Rectal smooth muscle tissue (tissue), 1 donor: ENCODE data around the gene RAB20.

Experiments used
- H3K27ac ChIP-seq: one replicate; pipeline ENCODE4 v1.7.0; 2013; ENCODE audit warnings: low read depth, low read length, inconsistent platforms
- H3K27me3 ChIP-seq: one replicate; pipeline ENCODE4 v1.7.0; 2013; ENCODE audit warnings: low read length; ENCODE audit not compliant: control insufficient read depth, insufficient read depth
- H3K36me3 ChIP-seq: one replicate; pipeline ENCODE4 v1.7.0; 2013; ENCODE audit warnings: low read length; ENCODE audit not compliant: control insufficient read depth, insufficient read depth
- H3K4me1 ChIP-seq: one replicate; pipeline ENCODE4 v1.7.0; 2013; ENCODE audit warnings: low read length; ENCODE audit not compliant: control insufficient read depth, insufficient read depth
- H3K4me3 ChIP-seq: one replicate; pipeline ENCODE4 v1.7.0; 2013; ENCODE audit warnings: low read length
- H3K9ac ChIP-seq: one replicate; pipeline ENCODE4 v1.7.0; 2013; ENCODE audit warnings: low read length

RAB20 gene

GRCh38 chr13:110531100-110531499, 30.4 kb downstream of the RAB20 start:
- Histone ChIP-seq H3K27me3 (no peaks in the 10 kb centered on the region), H3K4me3 (no peak overlapping the region), H3K4me1 (no peaks in the 10 kb centered on the region), H3K27ac (no peak overlapping the region), H3K36me3 (no peaks in the 10 kb centered on the region), H3K9ac (no peak overlapping the region)

DNA sequence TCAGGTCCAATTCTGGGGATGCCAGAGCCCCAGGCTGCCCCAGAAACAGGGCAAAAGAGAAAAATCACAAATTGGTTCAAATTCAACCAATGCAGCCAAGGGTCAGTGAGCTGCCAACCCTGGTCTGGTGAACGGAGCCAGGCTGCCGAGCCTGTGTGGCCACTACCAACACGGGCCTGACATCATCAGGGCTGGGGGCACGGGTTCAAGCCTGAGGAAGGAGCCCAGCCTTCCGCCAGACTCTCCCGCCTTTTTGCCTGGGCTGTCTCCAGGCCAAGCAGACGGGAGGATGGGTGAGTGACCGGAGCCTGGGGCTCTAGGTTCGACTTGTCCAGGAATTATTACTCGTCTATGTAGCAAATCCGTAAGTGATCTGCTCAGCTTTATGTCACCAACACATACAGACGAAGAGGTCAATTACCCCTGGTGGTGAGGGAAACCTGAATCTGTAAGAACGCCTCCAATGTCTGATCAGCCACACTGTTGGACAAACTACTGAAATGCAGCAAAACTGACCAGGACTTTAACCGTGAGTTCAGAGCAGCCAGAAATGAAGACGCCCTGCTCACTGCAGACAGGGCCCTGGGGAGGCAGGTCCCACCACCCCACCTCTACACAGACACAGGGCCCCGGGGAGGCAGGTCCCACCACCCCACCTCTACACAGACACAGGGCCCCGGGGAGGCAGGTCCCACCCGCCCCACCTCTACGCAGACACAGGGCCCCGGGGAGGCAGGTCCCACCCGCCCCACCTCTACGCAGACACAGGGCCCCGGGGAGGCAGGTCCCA, 31.8 kb downstream of the RAB20 start:
- no peak overlapping the region for H3K4me3 ChIP-seq
- no peaks in the 10 kb centered on the region for H3K27me3 ChIP-seq
- no peaks in the 10 kb centered on the region for H3K36me3 ChIP-seq
- no peak overlapping the region for H3K9ac ChIP-seq
- H3K4me1 ChIP-seq, result no peaks in the 10 kb centered on the region
- H3K27ac ChIP-seq, result no peak overlapping the region

GRCh38 chr13:110528911-110529310, 32.6 kb downstream of the RAB20 start:
- H3K4me1 ChIP-seq, result peaks cover 4% of the 10 kb centered on the region
- no peaks in the 10 kb centered on the region for H3K27me3 ChIP-seq
- H3K4me3 ChIP-seq, result no peak overlapping the region
- H3K36me3 ChIP-seq, result no peaks in the 10 kb centered on the region
- H3K27ac ChIP-seq, result no peak overlapping the region
- no peak overlapping the region for H3K9ac ChIP-seq

GRCh38 chr13:110528371-110528770, 33.2 kb downstream of the RAB20 start:
- Histone ChIP-seq H3K4me3 (no peak overlapping the region), H3K4me1 (peaks cover 4% of the 10 kb centered on the region), H3K27ac (no peak overlapping the region), H3K27me3 (no peaks in the 10 kb centered on the region), H3K9ac (no peak overlapping the region), H3K36me3 (no peaks in the 10 kb centered on the region)

- Histone ChIP-seq H3K9ac (no peak overlapping the region), H3K27ac (no peak overlapping the region), H3K36me3 (no peaks in the 10 kb centered on the region), H3K4me1 (peaks cover 6% of the 10 kb centered on the region), H3K4me3 (peak overlapping the region; percentile 5), H3K27me3 (no peaks in the 10 kb centered on the region)
Measured at GRCh38 chr13:110525328-110526319, 35.9 kb downstream of the RAB20 start.

DNA sequence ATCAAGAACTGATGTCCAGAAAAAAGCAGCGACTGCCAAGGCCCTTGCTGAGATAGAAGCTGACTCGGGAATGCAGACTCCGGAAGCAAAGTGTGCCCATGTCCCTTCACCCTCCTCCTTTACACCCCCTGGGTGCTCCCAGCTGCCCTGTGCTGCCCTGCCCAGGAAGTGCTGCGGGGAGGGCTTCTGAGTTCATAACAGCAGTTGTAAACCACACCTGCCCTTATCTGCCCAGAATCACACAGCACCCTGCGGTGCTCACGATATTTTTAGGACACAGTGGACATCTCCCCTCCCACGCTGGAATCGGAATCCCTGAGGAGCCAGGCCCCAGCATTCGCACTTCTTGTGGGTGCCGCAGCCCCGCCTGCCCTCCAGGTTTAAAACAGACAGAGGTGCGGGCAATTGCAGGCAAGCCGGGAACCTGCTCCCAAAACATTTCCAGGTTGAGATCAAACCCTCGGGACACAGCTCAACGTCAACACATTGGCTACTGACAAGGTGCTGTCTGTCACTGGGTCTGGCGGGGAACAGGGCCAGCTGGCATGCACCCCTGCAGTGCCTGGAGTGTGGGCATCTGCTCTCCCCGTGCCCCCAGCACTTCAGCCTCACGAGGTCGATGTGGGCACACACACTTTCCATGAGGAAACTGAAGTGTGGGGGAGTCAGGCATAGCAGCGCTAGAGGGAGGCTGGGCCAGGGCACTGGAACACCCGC, 36.8 kb downstream of the RAB20 start:
- H3K4me1 ChIP-seq, result peaks cover 8% of the 10 kb centered on the region
- H3K27ac ChIP-seq, result peak overlapping the region; percentile 25
- no peaks in the 10 kb centered on the region for H3K36me3 ChIP-seq
- no peaks in the 10 kb centered on the region for H3K27me3 ChIP-seq
- peak overlapping the region; percentile 4 for H3K4me3 ChIP-seq
- no peak overlapping the region for H3K9ac ChIP-seq

DNA sequence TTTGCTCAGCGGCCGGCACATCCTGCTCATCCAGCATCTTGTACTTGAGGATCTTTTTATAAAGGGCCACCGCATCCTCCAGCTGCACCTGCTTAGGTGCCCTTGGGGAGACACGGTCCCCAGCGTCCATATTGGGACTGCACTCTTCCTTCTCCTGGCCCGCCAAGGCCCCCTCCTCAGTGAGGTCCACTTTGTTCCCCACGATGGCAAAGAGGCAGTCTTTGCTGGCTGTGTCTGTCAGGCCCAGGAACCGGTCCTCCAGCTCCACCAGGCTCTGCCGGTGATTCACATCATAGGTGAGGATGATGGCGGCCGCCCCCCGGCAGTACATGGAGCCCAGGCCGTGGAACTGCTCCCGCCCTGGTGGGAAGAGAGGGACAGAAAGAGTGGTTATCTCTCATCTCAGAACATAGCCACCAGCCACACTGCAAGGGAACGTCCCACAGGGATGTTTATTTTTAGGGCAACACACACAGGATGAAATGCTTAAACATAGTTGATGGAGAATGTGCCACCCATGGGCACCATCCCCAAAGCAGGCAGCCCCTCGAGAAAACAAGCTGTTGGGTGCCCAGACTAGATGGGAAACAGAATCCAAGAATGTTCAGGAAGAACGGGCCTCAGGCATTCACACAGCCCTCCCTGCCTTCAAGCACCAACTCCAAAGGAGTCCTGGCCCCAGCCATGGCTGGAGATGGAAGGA, 37.5 kb downstream of the RAB20 start:
- Histone ChIP-seq H3K27me3 (no peaks in the 10 kb centered on the region), H3K4me1 (peaks cover 8% of the 10 kb centered on the region), H3K9ac (no peak overlapping the region), H3K4me3 (no peak overlapping the region), H3K36me3 (no peaks in the 10 kb centered on the region), H3K27ac (peak overlapping the region; percentile 25)

DNA sequence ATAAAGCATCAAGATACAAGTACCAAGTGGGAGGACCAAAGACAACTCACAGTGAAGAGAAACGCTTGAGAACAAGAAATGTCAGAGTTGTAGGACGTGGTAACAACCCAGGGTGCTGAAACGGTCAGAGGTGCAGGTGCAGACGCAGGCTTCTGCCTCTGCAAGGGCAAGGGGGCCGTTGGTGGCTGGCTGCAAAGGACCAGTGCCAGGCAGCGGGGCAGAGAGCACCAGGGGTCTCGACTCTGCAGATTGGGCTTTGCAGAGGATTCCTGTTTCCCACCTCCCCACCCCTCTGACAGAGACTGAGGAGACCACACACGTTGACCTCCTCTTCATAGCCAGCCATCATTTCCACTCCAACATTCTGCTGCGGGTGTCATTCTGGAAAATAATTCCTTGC, 38.3 kb downstream of the RAB20 start:
- Histone ChIP-seq H3K4me3 (no peak overlapping the region), H3K27ac (no peak overlapping the region), H3K27me3 (no peaks in the 10 kb centered on the region), H3K4me1 (peaks cover 8% of the 10 kb centered on the region), H3K9ac (no peak overlapping the region), H3K36me3 (no peaks in the 10 kb centered on the region)

DNA sequence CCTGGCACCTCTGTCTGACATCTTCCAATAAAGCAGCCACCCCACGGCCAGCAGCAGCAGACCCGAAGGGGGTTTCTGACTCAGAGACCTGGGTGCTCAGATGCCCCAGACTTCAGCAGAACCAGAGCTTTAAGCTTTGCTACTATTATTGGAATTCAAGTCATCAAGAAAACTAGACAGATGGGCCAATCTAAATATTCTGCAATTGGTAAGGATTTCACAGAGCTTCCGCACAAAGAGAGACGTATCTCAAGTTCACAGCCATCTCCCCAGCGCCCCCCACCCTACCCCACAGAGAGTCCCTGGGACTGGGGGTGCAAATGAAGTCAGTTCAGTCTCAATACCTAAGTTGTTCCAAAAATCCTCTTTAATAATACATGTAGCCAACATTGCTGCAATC, 38.8 kb downstream of the RAB20 start:
- no peak overlapping the region for H3K4me3 ChIP-seq
- H3K27me3 ChIP-seq, result no peaks in the 10 kb centered on the region
- peaks cover 8% of the 10 kb centered on the region for H3K4me1 ChIP-seq
- H3K36me3 ChIP-seq, result no peaks in the 10 kb centered on the region
- H3K9ac ChIP-seq, result no peak overlapping the region
- no peak overlapping the region for H3K27ac ChIP-seq

DNA sequence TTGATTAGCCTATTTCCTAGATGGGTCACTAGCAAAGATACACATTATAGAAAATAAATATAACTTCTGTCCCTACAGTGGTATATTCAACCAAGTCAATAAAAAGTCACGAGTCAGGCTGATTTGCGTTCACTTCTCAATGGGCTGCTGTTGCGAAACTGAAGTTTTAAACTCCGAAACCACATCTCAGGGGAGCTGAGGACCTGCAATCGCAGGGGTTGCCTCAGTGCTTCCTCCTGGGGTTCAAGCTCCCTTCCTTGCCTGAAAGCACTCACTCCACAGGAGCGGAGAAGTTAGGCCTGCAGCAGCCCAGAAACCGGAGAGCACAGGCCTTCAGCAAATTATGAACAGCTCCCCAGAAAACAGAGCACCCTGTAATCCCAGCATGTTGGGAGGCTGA, 39.6 kb downstream of the RAB20 start:
- Histone ChIP-seq H3K9ac (no peak overlapping the region), H3K36me3 (no peaks in the 10 kb centered on the region), H3K27me3 (no peaks in the 10 kb centered on the region), H3K4me1 (peaks cover 8% of the 10 kb centered on the region), H3K4me3 (no peak overlapping the region), H3K27ac (no peak overlapping the region)

DNA sequence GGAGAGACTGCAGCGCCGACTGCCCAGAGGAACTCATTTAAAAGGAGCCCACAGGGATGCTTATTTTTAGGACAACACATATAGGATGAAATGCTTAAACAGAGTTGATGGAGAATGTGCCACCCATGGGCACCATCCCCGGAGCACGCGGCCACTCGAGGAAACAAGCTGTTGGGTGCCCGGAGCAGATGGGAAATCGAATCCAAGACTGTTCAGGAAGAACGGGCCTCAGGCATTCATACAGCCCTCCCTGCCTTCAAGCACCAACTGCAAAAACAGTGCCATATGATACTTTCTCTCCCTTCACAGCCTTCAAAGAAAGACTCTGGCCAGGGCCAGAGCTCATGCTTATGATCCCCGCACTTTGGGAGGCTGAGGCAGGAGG, 40.2 kb downstream of the RAB20 start:
- no peak overlapping the region for H3K4me3 ChIP-seq
- peaks cover 8% of the 10 kb centered on the region for H3K4me1 ChIP-seq
- no peaks in the 10 kb centered on the region for H3K36me3 ChIP-seq
- H3K9ac ChIP-seq, result no peak overlapping the region
- H3K27ac ChIP-seq, result peak overlapping the region; percentile 1
- no peaks in the 10 kb centered on the region for H3K27me3 ChIP-seq
